IPS-NIHi11 (cell line): ENCODE results near the gene SNRPA1.

Experiments used
- DNase-seq: peaks from one replicate; pipeline ENCODE4 v3.0.0; 2012; ENCODE audit warnings: mixed read lengths, low spot score

SNRPA1 gene

GRCh38 chr15:101242160-101242998 lies 52.7 kb downstream of the SNRPA1 start:
- DNase-seq, result no peak

GRCh38 chr15:101240358-101240757 lies 54.7 kb downstream of the SNRPA1 start:
- DNase-seq, result no peak

GRCh38 chr15:101239724-101240136 lies 55.3 kb downstream of the SNRPA1 start:
- DNase-seq, result no peak

- DNase-seq, result no peak
Measured at GRCh38 chr15:101237251-101237650, 57.8 kb downstream of the SNRPA1 start.

- DNase-seq, result no peak
Measured at GRCh38 chr15:101233651-101234280, 61.3 kb downstream of the SNRPA1 start.

GRCh38 chr15:101232677-101233076 lies 62.4 kb downstream of the SNRPA1 start:
- DNase-seq, result no peak
